DMS53 treated with DMSO at 0.1 percent for 48 hours (cell line): ENCODE data around the gene NOS1AP.

ENCODE experiments used
- DNase-seq: peaks from one replicate; lab custom pipeline; 2025; ENCODE audit not compliant: unreplicated experiment; lab: John Stamatoyannopoulos, UW

The NOS1AP gene

DNA sequence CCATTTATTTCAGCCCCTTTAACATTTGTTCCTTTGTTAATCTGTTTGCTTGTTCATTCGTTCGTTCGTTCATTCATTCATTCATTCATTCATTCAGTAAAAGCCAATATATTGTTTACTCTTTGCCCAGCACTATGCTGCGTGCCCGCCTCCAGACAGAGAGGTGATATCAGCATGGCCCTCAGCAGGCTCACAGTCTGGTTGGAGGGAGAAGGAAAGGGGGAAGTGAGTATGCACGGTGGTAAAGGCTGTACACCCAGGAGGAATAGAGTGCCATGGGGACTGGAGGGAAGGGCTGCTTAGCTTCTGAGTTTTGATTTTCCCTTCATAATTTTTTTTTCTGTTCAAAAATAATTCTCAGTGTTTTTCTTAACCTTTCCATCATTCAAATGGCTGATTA lies 144.7 kb downstream of the NOS1AP start:
- DNase-seq, result no peak

DNA sequence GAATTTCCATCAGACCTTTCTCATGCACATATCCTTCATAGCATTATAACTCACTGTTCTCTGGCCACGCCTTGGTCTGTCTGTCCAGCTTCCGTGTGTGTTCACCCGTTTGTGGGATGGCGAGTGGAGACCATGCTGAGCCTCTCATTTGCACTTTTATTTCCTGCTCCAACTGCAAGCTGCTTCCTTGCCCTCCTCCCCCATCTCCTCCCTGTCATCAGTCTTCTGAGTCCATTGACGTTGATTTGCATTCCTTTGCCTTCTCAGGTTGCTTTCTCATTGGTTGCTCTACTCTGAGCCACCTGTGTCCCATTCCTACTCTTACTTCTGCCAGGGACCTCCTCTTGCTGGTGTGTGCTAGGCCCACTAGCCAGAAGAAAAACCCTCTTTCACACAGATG lies 146.4 kb downstream of the NOS1AP start:
- no peak for DNase-seq

DNA sequence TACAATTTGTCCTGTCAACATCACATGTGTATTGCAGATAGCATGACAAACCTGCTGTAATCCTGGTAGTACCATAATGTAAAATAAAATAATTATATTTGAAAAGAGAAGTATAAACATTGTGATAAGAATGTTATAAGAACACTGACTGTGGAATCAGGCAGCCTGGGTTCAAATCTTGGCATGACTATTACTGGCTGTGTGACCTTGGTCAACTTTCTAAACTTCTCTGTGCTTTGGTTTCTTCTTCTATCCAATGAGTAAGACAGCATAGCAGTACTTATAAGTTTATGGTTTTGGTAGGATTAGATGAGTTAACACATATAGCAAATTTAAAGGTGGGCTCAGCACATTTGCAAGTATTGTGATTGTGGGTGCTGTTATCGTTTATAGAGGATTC lies 147.1 kb downstream of the NOS1AP start:
- DNase-seq, result no peak

DNA sequence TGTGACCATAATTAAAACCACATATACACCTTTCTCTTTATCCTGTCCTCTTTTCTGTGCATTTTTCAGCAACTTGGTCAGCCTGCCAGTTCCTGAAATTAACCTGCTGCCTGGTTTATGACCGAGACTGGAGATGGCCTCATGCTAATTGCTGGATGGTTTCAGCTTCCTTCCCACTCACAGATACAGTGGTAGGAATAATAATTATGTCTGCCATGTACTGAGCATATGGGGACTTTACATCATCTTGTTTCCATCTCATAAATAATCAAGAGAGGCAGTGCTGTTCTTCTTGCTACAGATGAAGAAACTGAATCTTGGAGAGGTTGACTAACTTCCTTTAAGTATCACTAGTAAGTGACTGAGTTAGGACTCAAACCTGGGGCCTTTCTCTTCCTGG lies 148.2 kb downstream of the NOS1AP start:
- DNase-seq, result no peak

DNA sequence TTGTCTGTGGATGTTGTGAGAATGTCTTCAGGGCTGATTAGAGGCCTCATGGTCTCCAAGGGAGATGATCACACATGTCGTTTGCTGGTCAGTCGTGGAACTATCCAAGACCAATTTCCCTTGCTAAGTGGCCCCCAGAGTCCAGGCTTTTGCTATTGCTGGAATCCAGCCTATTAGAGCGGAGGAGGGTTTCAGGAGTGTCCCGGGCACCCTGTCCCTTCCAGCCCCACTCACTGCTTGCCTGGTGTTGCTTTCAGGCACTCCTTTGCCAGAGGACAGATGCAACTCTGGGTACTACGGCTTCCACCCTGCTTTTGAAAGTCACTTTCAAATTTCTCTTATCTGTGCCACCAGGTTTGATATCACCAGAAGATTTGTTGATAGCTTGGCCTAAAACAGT lies 149.1 kb downstream of the NOS1AP start:
- DNase-seq, result no peak

DNA sequence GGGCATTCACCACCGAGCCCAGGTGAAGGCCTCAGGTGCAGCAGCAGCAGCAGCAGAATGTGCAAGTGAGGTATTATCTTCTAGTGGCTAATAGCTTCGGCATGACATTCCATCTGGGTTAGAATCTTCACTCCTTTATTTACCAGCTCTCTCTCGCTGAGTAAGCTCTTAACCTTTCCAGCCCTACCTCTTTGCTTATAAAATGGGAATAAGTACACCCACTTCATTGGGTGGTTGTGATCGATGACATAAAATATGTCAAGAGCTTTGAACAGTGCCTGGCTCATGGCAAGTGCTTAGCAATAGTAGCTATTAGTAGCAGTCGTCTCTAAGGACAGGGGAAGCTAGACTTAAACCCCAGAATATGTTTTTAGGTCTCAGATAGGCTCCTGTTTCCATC lies 149.5 kb downstream of the NOS1AP start:
- DNase-seq, result no peak

DNA sequence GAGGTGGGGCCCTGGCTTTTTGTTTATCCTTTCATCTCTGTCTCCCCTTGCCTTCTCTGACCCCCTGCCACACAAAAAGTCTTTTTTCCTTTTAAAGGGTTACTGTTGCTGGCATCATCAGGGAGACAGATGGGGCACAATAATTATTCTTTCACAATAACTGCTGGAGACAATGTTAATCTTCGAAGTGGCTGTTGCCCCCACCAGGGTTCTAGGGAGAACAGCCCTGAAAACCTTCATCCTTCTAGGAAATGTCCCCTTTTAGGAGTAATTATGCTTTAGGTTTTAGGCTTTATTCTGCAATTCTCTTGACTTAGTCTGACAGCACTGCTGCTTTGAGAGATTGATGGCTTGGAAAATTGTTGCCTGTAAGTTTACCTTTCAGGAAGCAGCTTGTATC lies 150.0 kb downstream of the NOS1AP start:
- DNase-seq, result no peak

DNA sequence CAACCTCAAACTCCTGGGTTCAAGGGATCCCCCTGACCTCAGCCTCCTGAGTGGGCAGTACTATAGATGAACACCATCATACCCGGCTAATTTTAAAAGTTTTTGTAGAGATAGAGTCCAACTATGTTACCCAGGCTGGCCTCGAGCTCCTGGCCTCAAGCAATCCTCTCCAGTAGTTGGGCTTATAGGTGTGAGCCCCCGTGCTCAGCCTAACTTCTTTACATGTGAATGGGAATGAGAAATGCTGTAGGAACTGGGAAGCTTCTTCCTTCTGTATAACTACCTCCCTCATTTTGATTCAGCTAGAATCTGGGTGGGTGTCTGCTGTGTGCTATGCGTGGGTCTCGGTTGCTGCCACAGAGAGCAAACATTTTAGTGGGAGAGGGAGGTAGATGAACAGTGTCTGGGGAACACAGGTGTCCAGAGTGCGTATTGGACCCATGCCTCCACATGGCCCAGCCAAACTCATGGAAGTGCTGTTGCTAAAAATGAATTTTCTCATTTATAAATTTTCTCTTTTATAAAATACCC lies 150.6 kb downstream of the NOS1AP start:
- DNase-seq, result no peak

DNA sequence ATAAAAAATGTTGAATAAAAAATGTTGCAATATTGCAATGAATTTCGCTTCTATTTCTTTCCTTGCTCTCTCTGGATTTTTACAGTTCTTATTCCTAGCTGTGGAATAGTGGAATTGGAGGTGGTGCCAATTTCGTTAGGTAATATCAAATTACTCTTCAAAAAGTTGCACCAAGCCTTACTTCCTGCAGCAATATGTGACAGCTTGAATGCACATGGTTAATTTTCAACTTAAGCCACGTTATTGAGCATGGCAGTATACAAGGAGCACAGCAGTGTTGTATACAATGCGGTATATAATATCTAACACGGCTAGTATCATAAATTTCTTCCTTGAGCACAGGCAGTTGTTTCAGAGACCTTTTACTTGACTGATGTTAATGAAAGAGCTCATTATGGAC lies 152.5 kb downstream of the NOS1AP start:
- DNase-seq, result no peak

DNA sequence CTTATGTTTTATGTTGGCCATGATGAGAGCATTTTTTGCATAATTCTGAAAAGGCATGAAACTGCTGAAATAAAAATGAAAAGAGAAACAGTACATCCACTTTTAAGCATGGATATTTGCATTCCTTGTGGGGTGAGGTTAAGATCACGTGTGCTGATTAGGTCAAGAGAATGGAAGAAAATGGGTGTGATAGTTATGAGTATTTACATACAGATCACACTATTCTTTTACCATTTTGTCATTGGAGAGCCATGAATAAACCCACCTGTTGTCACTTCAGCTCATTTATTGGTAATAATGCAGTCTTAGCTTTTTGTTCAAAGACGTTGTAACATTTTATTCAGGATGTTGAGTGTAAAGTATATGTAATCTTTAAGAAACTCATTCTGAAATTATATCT lies 153.2 kb downstream of the NOS1AP start:
- no peak for DNase-seq

DNA sequence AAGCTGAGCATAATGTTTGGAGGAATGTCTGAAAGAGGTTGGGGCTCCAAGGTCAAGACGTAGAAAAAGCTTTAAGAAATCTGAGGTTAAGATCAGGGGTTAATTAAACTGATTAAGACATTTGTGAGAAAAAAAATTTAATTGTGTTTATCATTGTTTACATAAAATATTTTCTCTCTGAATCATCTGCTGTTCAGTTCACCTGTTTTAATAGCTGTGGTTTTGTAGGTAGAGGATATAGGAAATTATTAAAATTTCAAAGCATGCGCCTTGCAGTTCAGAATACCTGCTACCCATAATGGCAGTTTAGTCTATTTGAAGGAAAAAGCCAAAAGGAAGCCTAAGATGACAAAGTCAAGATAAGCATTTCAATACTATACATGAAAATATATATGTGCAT lies 154.0 kb downstream of the NOS1AP start:
- DNase-seq, result no peak

DNA sequence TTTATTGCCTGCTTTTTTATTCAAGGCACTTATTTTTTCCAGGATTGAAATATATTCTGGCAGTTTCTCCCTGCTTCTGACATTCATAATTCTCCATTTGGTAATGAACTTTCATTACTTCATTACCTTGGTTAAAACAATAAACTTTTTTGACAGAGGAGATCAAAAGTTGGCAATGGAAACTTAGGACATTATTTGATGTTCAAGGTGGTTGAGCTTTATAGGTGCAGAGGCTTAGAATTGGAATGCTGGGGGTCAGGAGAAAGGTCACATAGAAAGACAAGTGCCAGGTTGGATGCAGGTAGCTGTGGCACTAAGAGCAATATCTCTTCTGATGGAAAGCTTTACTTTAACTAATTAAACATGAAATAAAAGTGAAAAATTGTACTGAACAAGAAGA lies 154.8 kb downstream of the NOS1AP start:
- DNase-seq, result no peak

DNA sequence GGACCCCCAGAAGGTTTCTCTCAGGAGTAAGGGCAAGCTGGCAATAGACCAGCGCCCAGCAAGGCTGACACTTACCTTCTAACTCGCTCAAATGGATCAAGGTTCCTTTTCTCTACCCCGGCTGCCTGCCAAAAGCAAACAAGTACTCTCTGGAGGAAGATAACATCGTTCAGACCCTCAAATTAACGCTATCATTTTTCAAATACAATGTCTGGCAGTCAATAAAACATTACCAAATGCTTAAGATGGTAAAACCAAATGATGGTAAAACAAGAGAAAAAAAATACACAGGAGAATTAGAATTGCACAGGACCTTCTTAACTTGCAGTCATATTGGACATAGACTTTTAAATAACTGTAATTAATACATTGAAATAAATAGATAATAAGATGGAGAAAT lies 159.1 kb downstream of the NOS1AP start:
- DNase-seq, result no peak

DNA sequence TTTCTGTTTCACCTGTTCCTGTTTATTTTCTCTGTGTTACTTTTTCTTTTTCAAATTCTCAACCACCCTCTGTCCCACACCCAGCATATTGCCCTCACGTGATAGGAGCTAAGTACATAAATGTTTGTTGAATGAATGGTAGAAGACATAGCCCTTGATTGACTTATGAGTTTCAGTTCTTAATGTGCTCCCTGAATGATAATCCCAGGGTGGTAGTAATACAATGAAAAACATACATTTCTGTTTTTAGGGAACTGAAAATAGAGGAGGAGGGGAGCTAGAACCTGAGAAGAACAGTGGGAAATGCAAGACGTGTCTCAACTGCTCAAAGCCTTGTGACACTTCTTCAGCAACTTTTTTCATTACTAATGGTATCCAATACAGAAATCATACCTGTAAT lies 160.1 kb downstream of the NOS1AP start:
- DNase-seq, result no peak

DNA sequence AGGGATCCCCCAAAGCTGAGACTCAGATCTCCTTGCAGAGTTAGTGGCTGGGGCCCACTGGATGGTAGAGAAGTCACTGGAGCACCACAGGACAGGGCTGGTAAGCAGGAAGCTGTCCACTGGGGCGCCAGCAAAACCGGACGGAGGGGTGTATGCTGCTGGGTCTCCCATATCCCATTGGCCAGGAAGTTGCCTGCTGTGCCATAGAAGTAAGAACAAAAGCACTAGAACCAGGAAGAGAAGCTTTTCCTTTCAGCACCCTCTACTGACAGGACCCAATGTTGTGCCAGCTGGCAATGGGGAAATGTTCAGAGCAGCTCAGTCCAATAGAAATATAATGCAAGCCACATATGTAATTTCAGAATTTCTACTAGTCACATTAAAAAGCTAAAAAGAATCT lies 160.6 kb downstream of the NOS1AP start:
- DNase-seq, result peak; percentile 43

DNA sequence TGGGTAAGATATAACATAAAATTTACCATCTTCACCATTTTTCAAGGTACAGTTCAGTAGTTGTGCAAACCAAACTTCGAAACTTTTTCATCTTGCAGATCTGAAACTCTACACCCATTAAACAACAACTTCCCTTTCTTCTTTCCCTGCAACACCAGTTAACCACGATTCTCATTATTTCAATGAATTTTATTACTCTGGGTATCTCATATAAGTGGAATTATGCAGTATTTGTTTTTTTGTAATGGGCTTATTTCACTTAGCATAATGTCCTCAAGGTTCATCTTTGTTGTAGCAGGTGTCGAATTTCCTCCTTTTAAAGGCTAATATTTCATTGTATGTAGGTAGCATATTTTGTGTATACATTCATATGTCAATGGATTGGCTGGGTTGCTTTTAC lies 161.0 kb downstream of the NOS1AP start:
- DNase-seq, result no peak

DNA sequence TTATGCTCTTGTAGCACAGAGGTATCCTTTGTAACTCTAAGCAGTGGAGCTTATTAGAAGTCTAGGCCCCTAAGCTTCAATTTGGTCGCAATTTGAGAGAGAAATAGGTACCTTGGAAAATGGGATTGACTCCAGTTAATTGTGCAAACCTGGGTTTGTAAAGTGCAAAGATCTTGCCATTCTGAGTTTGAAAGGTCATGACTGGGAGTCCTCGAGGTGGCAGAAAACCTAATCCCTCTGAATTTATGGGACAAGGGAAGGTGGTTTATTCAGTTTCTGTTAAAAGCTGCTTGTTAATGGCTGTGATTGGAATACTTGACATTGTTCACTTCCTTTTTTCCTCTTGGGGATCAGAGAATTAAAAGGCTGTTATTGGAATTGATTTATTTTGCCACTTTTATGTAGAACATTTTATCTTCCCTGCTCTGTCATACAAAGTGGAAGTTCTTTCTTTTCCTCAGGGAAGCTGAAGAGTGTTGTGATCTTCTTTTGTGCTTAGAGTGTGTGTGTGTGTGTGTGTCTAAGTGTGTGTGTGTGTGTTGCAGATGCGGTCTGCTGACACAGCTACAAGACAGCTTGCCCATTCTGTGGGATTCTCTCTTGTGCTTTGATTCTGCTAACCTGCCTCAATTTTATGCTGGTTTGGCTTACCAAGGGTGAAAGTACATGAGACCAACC lies 162.7 kb downstream of the NOS1AP start:
- DNase-seq, result no peak

DNA sequence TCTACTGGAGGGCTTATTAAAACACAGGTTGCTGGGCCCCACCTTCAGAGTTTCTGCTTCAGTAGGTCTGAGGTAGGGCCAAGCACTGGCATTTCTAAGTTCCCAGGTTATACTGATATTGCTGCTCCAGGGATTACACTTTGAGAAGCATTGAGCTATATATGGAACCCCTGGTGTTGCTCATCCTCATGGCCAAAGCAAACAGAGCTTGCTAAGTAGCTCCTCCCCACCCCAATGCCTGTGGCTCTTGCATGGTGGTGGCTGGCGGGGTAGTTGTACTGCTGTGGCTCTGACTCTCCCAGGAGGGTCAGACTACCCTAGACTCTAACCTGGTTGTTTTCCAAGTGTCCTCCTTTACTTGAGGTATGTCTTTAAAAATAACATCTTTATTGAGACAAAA lies 163.6 kb downstream of the NOS1AP start:
- no peak for DNase-seq

DNA sequence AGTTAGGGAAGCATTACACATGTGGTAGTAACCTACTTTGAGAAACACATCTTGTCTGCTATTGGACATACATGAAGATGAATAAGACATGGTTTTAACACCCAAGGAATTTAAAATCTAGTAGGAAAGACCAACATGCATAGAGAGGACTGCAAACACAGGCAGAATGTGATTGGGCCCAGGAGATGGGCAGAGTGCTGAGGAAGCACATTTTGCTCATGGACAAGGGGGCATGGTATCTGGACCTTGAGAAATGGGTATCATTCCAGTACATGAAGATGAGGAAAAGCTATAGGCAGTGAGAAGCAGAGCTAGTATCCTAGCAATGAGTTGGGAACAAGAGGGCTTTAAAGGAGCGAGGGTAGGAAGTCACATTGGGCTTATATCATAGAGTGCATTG lies 164.4 kb downstream of the NOS1AP start:
- no peak for DNase-seq

DNA sequence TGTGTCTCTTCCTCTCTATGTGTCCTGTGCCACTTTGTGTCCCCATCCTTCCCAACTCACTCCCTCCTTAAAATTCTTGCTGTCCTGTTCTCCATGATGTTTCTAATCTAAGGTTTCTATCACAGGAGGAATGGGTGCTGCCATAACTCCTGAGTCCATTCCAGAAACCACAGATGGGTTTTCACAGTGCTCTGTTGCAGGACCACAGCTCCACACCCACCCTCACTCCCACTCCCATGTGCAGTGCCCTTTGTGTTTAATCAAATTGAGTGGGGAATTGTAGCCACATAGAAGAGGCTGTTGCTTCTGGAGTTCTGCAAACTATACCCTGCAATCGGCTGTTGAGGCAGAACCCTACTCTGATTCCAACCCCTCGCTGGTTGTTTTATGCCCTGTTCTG lies 165.1 kb downstream of the NOS1AP start:
- no peak for DNase-seq

DNA sequence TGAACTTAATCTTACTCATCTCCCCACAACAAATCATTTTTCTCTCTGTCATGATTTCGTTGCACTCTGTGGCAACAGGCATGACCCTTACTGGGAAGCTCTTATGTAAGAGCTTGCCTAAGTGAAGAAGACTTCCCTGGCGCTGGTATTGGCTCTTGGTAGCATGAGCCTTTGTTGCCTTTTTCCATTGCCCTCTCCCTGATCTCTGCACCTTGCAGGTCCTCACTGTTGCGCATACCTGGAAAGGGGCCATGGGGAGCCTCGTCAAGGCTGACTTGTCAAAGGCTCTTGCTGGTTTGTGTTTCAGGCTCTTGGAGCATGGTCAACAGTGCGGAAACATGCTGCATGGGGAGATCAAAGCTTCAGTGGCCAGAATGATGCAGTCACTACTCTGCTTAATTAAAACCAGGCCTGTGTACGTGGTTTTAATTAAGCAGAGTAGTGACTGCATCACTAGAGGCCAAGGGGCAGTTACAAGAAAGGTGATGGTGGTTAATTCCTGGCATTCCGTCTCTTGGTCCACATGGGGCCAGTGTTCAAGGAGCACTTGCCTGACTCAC lies 165.8 kb downstream of the NOS1AP start:
- no peak for DNase-seq

DNA sequence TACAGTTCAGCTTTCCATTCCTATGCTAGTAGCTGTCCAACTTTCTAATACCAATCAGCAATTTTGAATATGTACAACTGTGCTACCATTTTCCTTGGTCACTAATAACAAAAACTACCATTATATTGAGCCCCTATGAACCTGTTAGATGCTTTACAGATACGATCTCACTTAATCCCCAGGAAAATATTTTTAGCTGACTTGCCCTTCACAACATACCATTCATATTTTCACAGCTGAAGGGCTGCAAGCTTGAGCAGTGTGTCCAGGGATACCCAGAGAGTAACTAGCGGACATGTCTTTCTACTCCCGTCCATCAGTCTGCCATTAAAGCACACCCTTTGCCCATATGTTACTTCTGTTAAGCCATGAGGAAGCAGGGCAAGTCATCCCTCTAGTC lies 166.7 kb downstream of the NOS1AP start:
- DNase-seq, result no peak

DNA sequence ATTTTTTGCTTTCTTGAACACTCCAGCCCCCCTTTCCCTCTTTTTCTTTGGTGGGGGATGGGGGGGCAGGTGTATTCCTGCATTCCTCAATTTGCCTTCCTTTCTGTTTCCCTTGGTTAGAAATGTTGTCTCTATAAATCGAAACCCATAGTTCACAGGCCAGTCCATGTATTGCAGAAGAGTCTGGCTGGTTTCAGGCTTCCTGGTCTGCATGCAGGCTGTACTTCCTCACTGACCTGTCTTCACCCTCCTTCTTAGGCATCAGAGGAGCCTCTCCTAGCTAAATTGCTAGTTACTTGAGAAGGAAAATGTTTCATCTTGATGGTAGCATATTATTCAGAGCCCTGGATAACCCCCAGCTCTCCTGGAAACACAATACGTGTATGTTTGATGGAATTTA lies 167.1 kb downstream of the NOS1AP start:
- no peak for DNase-seq
